Activated CD8-positive, alpha-beta memory T cell treated with anti-CD3 and anti-CD28 coated beads, Interleukin-2, amount 10 ng/mL, durations not matched to agents 7 days and 5 days (primary cell): Measurements from ENCODE around the gene MRPL51. TPM values are rescaled to one million over a fixed set of nuclear protein-coding genes. Genes with fewer than 3 reads are reported as not detected.
"Not testable (repeated sequence)": the region's sequence is repeated elsewhere in the genome, so short reads cannot be mapped to it uniquely, and the experiment has no call there.

Experiments
- ATAC-seq: fragments of 150-1000 bp; cut with Tn5 transposase; one replicate; pipeline ENCODE4 v1.10.0; 2021; ENCODE audit warnings: moderate library complexity
- CTCF ChIA-PET: fragments of 350-600 bp; sonication (Branson Sonifier 250); formaldehyde crosslinking; loops from one replicate; lab custom pipeline; 2021; ENCODE audit warnings: antibody characterized with exemption; lab: Charles Lee
- DNase-seq: peaks from one replicate; pipeline ENCODE4 v3.0.0-alpha.2; 2020
- H3K27ac Mint-ChIP-seq: one replicate; pipeline ENCODE4 v1.8.0; 2021; ENCODE audit warnings: mild to moderate bottlenecking, mixed read lengths
- H3K27me3 Mint-ChIP-seq: one replicate; pipeline ENCODE4 v1.8.0; 2021; ENCODE audit warnings: mixed read lengths
- H3K36me3 Mint-ChIP-seq: one replicate; pipeline ENCODE4 v1.8.0; 2021; ENCODE audit warnings: mild to moderate bottlenecking, mixed read lengths
- H3K4me1 Mint-ChIP-seq: one replicate; pipeline ENCODE4 v1.8.0; 2021; ENCODE audit warnings: mixed read lengths
- H3K4me3 Mint-ChIP-seq: one replicate; pipeline ENCODE4 v1.8.0; 2021; ENCODE audit warnings: mild to moderate bottlenecking, moderate library complexity, mixed read lengths
- H3K9me3 Mint-ChIP-seq: one replicate; pipeline ENCODE4 v1.8.0; 2022; ENCODE audit warnings: low read depth, mixed read lengths
- total RNA-seq, 2 experiments: library from RNA; stranded (reverse); gene quantifications; one replicate each; pipeline ENCODE4 v1.2.3, GENCODE V29; 2021

Gene MRPL51
- total RNA-seq, 2 experiments from 2014 or later = 191 to 271 TPM

DNA sequence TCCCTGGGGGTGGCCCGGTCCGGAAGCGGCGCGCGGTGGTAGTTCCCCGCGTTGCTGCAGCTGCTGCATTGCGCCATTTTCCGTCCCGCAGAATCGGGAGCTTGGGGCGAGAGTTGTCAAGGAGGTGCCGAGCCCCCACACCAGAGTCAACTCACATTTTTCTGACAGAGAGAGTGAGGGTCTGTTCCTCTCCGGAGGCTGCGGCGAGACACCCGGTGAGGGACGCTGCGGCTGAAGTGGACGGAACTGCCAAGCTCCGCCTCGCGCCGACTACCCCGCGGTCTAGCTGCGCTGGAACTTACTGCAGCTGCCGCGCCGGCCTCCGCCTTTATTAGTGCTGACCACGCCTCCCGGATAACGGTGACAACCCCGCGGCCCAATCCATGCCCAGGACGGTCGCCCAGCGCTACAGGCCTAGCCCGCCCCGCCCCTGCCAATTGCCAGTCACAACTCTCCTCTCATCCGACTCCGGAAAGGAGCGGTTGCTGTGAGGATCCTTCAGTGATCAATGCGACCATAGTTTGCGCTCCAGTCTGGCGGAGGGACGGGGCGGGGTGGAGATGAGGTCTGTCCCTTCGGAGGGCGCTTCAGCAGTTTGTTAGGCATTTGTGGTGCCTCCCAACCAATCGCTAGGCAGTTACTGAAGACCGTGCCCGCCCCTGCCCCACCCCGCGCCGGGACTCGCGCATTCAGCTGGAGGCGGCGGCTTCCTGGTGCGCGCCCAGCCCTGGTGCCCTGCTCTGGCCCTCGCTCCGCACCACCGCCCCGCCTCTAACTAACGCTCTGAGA is 22.5 kb downstream of the MRPL51 start, which contains the start of gene VAMP1:
Gene VAMP1, minus strand, starts transcription at position 303 of the 789 bp plus-strand sequence. Its CDS starts 146 bp downstream, at position 157.
- peaks cover 8% of the 10 kb centered on the region for H3K27me3 Mint-ChIP-seq
- peak; percentile 89 for ATAC-seq
- peak within 1 kb of the TSS; percentile 87 for H3K4me3 Mint-ChIP-seq
- CTCF ChIA-PET = interaction anchor here (0.6 to 4.3 kb wide), 19 partner anchors 9 to 150 kb away, joined by 3 to 40 read pairs (median 5); partner anchors contain the start of genes CD27 and TAPBPL
- peak within 1 kb of the TSS; percentile 94 for H3K27ac Mint-ChIP-seq
- H3K36me3 Mint-ChIP-seq = peaks cover 37% of the 10 kb centered on the region
- DNase-seq = peak; percentile 99
- H3K4me1 Mint-ChIP-seq = peaks cover 53% of the 10 kb centered on the region
- no peaks in the 10 kb centered on the region for H3K9me3 Mint-ChIP-seq

DNA sequence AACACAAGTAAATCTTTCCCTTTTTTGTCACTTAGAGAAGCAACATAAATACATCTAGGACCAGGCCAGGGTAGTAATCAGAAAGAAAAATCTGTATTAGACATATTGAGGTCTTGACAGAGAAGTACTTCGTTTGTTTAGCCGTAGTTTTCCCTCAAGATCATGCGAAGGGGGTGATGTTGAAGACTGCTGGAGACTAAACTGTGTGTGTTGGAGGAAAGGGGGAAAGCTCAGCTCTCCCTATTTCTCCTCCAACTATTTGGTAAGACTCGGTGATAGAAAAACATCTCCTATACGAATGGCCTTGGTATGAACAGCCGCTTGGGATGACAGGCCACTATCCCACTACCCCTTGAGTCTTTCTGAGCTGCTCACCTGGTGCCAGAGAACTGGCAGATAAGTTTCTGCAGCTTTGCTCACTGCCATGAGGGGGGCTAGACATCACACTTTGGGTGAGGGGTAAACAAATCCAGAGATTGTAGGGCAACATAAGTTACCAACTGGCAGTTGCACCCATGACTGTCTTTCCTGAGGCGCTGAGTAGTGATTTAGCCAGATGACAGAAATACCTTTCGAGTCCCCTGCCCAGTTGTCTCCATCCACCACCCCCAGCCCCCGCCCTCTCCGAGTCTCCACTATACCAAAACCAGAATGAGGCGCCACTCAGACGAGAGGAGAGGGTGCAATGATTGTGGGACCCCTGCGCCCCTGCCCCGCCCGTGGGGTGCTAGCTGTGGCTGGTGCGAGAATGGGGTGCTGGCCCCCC is 23.3 kb downstream of the MRPL51 start:
- Mint-ChIP-seq H3K9me3 (no peaks in the 10 kb centered on the region), H3K36me3 (peaks cover 41% of the 10 kb centered on the region), H3K27ac (peak overlapping the region; percentile 94), H3K4me1 (peaks cover 57% of the 10 kb centered on the region), H3K4me3 (peak overlapping the region; percentile 87), H3K27me3 (peaks cover 7% of the 10 kb centered on the region)
- no peak for ATAC-seq
- no peak for DNase-seq
- CTCF ChIA-PET = interaction anchor here (0.6 to 4.3 kb wide), 17 partner anchors 8 to 150 kb away, joined by 3 to 40 read pairs (median 6); partner anchors contain the start of genes CD27 and TAPBPL

DNA sequence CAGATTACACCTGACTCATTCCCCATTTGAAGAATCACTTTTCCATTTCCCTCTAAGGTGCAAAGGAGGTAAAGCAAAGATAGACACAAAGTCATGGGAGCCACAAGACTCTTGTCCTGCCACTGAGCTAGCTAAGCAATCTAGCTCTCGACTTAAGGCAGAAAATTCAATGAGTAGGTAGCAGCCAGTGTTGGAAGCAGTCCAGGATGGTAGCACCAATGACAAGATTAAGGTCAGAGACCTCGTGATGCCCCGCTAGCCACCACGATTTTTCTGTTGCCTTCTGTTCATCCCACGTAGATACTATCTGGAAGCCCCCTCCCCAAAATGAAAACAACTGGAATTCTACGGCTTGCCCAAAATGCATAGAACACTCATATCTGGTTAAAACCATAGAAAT is 24.0 kb downstream of the MRPL51 start:
- peaks cover 48% of the 10 kb centered on the region for H3K36me3 Mint-ChIP-seq
- DNase-seq (no peak), ATAC-seq (no peak)
- no peaks in the 10 kb centered on the region for H3K9me3 Mint-ChIP-seq
- H3K27me3 Mint-ChIP-seq = peaks cover 3% of the 10 kb centered on the region
- H3K27ac Mint-ChIP-seq = peak overlapping the region; percentile 94
- CTCF ChIA-PET = interaction anchor here (1.1 to 4.2 kb wide), 5 partner anchors 10 to 146 kb away, joined by 3 to 40 read pairs (median 6); partner anchors contain the start of gene TAPBPL
- H3K4me3 Mint-ChIP-seq = peak overlapping the region; percentile 87
- peaks cover 64% of the 10 kb centered on the region for H3K4me1 Mint-ChIP-seq

DNA sequence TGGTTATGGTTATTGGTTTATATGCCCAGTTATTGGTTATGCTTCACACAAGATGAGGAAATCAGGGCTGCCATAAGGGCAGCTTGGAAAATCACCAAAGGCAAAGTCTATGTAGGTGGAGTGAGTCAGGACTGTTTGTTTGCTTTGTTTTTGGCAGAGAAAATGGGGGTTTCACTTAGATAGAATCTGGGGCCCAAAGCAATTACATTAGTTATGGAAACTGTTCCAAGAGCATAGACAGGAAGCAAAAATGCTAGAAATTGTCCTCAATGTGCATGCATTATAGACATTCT is 24.8 kb downstream of the MRPL51 start:
- H3K9me3 Mint-ChIP-seq = no peaks in the 10 kb centered on the region
- DNase-seq = no peak
- CTCF ChIA-PET = interaction anchor here (1.1 to 4.2 kb wide), 3 partner anchors 21 to 43 kb away, joined by 3 to 40 read pairs (median 3); partner anchors contain the start of gene MRPL51
- no peak for ATAC-seq
- peak overlapping the region; percentile 87 for H3K4me3 Mint-ChIP-seq
- H3K36me3 Mint-ChIP-seq = peaks cover 55% of the 10 kb centered on the region
- H3K27me3 Mint-ChIP-seq = no peaks in the 10 kb centered on the region
- peaks cover 73% of the 10 kb centered on the region for H3K4me1 Mint-ChIP-seq
- H3K27ac Mint-ChIP-seq = peak overlapping the region; percentile 94

DNA sequence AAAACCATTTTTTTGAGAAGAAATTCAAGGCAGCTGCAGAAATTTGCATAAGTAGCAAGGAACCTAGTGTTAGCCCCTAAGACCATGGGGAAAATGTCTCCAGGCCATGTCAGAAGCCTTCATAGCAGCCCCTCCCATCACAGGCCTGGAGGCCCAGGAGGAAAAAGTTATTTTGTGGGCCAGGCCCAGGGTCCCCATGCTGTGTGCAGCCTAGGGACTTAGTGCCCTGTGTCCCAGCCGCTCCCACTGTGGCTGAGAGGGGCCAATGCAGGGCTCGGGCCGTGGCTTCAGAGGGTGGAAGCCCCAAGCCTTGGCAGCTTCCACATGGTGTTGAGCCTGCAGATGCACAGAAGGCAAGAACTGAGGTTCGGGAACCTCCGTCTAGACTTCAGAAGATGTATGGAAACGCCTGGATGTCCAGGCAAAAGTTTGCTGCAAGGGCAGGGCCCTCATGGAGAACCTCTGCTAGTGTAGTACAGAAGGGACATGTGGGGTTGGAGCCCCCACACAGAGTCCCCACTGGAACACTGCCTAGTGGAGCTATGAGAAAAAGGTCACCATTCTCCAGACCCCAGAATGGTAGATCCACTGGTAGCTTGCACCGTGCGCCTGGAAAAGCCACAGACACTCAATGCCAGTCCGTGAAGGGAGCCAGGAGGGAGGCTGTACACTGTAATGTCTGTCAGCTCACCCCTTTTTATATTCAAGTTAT is 25.3 kb downstream of the MRPL51 start:
- H3K4me1 Mint-ChIP-seq = peaks cover 78% of the 10 kb centered on the region
- not testable (repeated sequence) for H3K9me3 Mint-ChIP-seq, ATAC-seq, DNase-seq, H3K27me3 Mint-ChIP-seq
- H3K36me3 Mint-ChIP-seq = peaks cover 60% of the 10 kb centered on the region
- peak overlapping the region; percentile 56 for H3K27ac Mint-ChIP-seq
- CTCF ChIA-PET = interaction anchor here (1.1 to 4.2 kb wide), 3 partner anchors 21 to 42 kb away, joined by 3 to 40 read pairs (median 3); partner anchors contain the start of gene MRPL51
- H3K4me3 Mint-ChIP-seq = peak overlapping the region; percentile 87

DNA sequence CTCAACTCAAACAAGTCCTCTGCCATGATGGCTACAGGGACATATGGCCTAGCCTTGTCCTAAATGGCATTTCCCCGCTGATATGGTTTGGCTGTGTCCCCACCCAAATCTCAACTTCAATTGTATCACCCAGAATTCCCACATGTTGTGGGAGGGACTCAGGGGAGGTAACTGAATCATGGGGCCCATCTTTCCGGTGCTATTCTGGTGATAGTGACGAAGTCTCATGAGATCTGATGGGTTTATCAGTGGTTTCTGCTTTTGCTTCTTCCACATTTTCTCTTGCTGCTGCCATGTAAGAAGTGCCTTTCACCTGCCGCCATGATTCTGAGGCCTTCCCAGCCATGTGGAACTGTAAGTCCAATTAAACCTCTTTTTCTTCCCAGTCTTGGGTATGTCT is 26.3 kb downstream of the MRPL51 start:
- H3K4me3 Mint-ChIP-seq, H3K9me3 Mint-ChIP-seq, DNase-seq, H3K27me3 Mint-ChIP-seq, ATAC-seq: not testable (repeated sequence)
- peaks cover 70% of the 10 kb centered on the region for H3K36me3 Mint-ChIP-seq
- peaks cover 82% of the 10 kb centered on the region for H3K4me1 Mint-ChIP-seq
- peak overlapping the region; percentile 24 for H3K27ac Mint-ChIP-seq
- CTCF ChIA-PET = interaction anchor here (0.8 to 6.7 kb wide), 10 partner anchors 23 to 143 kb away, joined by 3 to 171 read pairs (median 11); partner anchors contain the start of genes CD27 and MRPL51

DNA sequence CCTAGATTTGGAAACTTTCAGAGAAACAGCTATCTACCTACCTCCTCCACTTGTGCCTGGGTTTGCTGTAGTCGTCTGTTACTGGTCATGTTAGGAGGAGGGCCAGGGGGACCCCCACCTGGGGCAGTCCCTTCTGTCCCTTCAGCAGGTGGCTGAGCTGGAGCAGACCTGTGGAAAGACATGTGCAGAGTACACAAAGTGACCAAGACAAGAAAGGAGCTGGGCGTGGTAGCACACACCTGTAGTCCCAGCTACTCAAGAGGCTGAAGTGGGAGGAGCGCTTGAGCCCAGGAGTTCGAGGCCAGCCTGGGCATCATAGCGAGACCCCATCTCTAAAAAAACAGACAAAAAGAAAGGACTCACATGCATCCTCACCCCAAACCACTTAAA is 26.9 kb downstream of the MRPL51 start:
- Mint-ChIP-seq H3K36me3 (peaks cover 75% of the 10 kb centered on the region), H3K4me1 (peaks cover 84% of the 10 kb centered on the region), H3K4me3 (no peak overlapping the region), H3K27ac (peak overlapping the region; percentile 77), H3K27me3 (no peaks in the 10 kb centered on the region), H3K9me3 (no peaks in the 10 kb centered on the region)
- ATAC-seq (no peak), DNase-seq (no peak)
- CTCF ChIA-PET = interaction anchor here (0.8 to 6.7 kb wide), 25 partner anchors 10 to 143 kb away, joined by 3 to 171 read pairs (median 7); partner anchors contain the start of genes CD27, LTBR, MRPL51 and TAPBPL

DNA sequence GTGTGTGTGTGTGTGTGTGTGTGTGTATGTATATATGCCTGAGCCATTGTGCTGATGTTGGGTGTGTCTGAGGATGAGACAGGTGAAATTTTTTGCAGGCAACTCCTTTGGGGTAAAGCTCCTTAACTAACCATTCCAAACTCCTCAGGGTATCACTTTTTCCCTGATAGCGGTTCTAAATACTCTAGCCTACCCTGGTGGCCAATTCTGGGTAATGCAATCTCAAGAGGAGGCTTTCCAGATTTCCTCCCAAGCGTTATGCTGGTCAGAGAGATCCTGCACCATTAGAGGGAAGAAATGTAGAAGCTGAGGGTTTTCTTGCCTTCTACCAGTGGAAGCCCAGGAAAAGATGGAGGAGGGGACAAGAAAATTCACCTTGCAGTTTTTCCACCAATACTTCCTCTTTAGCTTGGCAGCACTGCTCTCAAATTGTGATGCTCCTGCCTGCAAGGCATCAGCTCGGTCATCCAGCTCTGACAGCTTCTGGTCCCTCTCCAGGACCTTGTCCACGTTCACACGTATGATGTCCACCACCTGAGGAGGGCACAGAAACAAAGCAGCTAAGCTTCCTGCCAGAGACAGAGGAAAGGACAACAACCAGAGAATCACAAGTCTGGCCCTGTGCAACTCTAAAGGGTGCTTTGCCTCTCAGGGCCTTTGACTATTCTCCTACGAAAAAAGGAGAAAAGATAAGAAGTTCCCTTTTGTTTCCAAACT is 27.4 kb downstream of the MRPL51 start:
- Mint-ChIP-seq H3K4me3 (no peak overlapping the region), H3K9me3 (no peaks in the 10 kb centered on the region), H3K36me3 (peaks cover 80% of the 10 kb centered on the region)

DNA sequence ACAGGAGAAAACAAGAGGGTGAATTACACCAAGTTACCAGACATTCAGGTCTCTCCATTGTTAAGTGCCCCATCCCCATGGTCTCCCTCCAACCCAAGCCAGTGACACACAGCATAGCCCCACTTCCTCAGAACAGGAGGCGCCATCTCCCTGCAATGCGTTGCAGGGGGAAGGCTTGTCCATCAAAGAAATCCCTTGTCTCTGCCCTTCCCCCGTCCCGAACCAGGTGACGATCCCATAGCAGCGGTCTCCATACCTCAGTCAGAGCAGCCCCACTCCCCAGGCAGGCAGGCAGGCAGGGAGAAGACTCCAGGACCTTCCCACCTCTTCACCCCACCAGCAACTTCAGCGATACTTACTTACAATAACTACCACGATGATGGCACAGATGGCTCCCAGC is 28.5 kb downstream of the MRPL51 start:
- Mint-ChIP-seq H3K9me3 (no peaks in the 10 kb centered on the region), H3K27me3 (no peaks in the 10 kb centered on the region), H3K4me3 (no peak overlapping the region), H3K36me3 (peaks cover 85% of the 10 kb centered on the region), H3K4me1 (peaks cover 92% of the 10 kb centered on the region), H3K27ac (peak overlapping the region; percentile 98)
- DNase-seq (no peak), ATAC-seq (no peak)
- CTCF ChIA-PET = interaction anchor here (0.8 to 6.7 kb wide), 22 partner anchors 8 to 146 kb away, joined by 3 to 171 read pairs (median 6); partner anchors contain the start of genes CD27, LTBR, MRPL51 and TAPBPL

More for the DNA sequence above, 27.4 kb downstream of the MRPL51 start:
- CTCF ChIA-PET = interaction anchor here (0.6 to 6.7 kb wide), 34 partner anchors 10 to 147 kb away, joined by 3 to 171 read pairs (median 5); partner anchors contain the start of genes CD27, LTBR, MRPL51 and TAPBPL
- Mint-ChIP-seq H3K27me3 (no peaks in the 10 kb centered on the region), H3K27ac (peak overlapping the region; percentile 77), H3K4me1 (peaks cover 87% of the 10 kb centered on the region)
- ATAC-seq = no peak
- DNase-seq = peak; percentile 61

DNA sequence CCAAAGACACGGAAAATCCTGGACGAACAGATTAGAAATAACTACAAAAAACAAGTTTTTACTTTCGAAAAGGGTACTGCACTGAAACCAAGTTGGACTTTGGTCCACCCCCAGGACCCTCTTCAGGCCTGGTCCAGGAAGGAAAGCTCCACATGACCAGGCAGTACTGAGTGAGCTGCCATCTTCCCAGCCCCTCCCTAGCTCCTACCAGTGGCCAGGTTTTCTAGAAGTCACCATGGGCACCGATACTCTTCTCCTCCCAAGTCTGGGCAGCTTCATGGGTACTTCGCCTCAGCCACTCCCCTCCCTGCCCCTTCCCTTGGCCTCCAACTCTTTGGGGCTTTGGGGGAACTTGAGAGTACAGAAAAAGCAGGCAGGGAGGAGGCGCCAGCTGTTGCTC is 29.2 kb downstream of the MRPL51 start:
- no peaks in the 10 kb centered on the region for H3K9me3 Mint-ChIP-seq
- peak overlapping the region; percentile 98 for H3K27ac Mint-ChIP-seq
- peaks cover 85% of the 10 kb centered on the region for H3K36me3 Mint-ChIP-seq
- ATAC-seq (no peak), DNase-seq (no peak)
- peaks cover 92% of the 10 kb centered on the region for H3K4me1 Mint-ChIP-seq
- peak overlapping the region; percentile 72 for H3K4me3 Mint-ChIP-seq
- H3K27me3 Mint-ChIP-seq = no peaks in the 10 kb centered on the region
- CTCF ChIA-PET = interaction anchor here (0.8 to 6.7 kb wide), 11 partner anchors 8 to 141 kb away, joined by 3 to 171 read pairs (median 5); partner anchors contain the start of genes CD27, TAPBPL and VAMP1

DNA sequence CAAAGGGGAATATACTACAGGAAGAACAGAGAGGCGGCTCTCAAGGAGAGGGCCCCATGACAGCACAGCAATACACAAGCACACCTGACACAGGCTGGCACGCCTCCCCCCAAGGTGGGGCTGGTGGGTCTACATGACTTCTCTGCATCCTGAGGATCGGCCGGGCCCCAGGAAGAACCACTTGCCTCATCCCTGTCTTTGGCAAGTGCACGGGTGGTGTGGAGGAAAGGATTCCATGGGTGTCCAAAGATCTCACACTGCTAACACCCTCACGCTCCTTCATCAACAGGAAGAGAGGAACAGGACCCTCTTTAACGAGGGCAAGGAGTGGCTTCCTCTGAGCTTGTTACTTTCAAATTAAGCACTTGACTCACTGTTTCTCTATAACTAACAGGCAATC is 29.8 kb downstream of the MRPL51 start:
- Mint-ChIP-seq H3K4me3 (peak overlapping the region; percentile 72), H3K27ac (peak overlapping the region; percentile 98), H3K27me3 (no peaks in the 10 kb centered on the region), H3K4me1 (peaks cover 92% of the 10 kb centered on the region), H3K36me3 (peaks cover 85% of the 10 kb centered on the region), H3K9me3 (no peaks in the 10 kb centered on the region)
- no peak for ATAC-seq
- CTCF ChIA-PET = interaction anchor here (0.8 to 6.7 kb wide), 10 partner anchors 8 to 140 kb away, joined by 3 to 171 read pairs (median 5); partner anchors contain the start of genes CD27, TAPBPL and VAMP1
- no peak for DNase-seq
